Activated T-helper 9 cell treated with anti-CD3 and anti-CD28 coated beads, Interleukin-2, amount 50 U/mL, for 16 hours (primary cell): ENCODE results near the gene EHD1.

Source experiments
- DNase-seq: peaks from one replicate; pipeline ENCODE4 v3.0.0-alpha.2; 2020; ENCODE audit warnings: low read depth

The EHD1 gene

DNA sequence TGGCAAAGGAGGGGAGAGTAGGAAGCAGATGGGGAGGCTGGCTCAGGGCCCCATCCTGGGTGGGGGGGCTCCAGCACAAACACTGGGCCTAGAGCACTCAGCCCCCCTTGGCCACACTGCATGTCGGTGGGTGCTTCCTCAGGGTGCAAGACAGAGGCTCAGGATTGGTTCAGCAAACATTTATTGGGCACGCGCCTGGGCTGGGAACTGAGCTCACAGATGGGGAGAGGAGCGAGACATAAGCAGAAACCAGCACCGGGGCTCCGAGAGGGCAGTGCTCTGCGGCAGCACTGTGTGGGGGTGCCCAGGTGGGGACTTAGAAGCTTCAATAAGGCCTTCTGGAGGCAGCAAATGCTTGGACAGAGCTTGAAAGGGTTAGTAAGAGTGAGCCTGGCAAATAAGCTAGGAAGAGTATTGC, 12.1 kb upstream of the EHD1 start:
- DNase-seq = no peak

DNA sequence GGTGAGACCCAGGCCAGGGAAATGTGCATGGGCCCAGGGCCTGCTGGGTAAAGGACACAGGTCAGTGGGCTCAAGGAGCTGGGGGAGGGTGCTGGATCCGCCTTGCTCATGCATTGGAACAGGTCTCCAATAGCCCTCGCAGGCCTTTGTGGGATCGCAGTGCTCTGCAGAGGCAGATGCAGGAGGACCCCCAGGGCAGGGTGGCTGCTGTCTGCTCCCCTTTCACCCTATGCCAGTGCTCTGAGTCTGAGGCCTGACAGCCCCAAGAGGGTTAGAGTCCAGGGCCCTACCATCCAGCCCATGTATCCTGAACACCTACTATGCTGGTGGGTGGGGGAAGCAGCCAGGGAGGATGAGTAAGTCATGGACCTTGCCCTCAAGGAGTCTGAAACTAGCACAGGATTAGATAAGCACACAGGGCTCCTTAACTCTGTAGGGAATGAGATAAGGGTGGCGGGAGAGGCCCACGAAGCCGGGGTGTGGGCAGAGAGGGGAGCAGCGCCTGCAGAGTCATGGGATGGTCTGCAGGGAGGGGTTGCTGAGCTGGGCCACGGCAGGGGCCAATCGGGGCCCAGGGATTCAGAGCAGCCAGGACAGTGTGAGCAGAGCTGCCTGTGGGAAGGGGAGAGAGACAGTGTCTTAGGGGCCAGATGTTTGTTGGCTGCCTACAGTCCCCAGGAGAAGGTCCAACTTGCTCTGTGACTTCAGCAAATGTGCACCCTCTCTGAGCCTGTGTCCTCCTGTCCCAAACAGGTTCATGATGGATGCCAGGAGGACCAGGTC, 10.5 kb upstream of the EHD1 start:
- DNase-seq = no peak

DNA sequence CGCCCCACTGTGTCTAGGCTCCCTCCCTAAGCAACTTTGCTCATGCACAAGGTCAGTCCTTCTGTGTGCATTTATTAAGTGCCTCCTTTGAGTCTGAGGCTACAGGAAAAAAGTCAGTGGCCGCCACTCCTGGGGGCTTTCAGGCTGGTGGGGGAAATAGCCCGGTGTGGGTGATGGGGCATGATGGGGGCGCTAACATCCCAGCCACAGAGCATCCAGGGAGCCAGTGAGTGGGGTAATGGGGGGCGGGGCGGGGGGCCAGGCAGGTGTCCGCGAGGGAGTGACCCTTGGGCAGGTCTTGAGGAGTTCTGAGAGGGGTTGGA, 9.9 kb upstream of the EHD1 start:
- DNase-seq = no peak

DNA sequence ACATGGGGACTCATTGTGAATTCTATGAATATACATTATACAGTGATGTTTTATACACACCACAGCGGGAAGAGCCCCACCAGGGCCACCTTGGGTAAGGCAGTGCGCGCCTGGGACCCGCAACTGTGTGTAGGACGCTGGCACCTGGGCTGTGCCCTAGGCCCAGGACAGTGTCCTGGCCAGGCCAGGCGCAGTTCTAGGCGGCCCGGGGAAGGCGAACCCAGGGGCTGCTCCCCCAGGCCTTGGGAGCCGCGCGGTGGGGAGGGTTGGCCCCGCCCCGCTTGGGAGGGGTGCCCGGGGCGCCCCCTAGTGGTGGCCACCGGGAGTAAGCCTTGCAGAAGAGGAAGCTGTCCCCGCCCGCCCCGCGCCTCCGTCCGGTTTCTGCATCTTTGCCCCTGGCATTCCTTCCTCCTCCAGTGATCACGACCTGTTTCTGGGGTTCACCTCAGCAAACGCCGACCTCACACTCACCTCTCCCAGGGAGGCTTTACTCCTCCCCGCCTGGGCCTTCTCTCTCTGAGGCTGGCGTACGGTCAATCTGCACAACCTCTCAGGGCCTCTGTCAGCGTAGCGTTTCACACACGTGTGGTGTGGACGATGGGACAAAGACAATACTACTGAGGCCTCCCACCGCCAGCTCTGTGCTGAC, 9.5 kb upstream of the EHD1 start:
- DNase-seq = peak; percentile 81

DNA sequence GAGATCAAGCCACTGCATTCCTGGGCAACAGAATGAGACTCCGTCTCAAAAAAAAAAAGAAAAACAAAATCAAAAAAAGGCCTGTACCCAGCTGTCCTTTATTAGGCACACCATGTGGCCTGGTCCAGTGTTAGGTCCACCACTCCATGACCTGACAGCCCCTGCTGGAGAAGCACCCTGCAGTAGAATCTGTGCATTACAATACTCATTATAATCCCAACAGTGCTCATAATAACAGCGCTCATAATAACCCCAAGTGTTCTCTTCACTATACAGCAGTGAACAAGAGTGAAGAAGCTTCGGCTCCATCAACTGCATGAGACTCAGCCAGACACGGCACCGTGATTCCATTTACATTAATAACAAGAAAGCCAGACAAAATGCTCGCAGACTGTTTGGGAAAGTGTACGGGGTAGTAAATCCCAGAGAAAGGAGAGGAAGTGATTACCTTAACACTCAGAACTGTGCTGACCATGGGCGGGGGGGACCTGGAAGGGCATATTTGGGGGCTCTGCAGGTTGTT, 8.9 kb upstream of the EHD1 start:
- DNase-seq = no peak

DNA sequence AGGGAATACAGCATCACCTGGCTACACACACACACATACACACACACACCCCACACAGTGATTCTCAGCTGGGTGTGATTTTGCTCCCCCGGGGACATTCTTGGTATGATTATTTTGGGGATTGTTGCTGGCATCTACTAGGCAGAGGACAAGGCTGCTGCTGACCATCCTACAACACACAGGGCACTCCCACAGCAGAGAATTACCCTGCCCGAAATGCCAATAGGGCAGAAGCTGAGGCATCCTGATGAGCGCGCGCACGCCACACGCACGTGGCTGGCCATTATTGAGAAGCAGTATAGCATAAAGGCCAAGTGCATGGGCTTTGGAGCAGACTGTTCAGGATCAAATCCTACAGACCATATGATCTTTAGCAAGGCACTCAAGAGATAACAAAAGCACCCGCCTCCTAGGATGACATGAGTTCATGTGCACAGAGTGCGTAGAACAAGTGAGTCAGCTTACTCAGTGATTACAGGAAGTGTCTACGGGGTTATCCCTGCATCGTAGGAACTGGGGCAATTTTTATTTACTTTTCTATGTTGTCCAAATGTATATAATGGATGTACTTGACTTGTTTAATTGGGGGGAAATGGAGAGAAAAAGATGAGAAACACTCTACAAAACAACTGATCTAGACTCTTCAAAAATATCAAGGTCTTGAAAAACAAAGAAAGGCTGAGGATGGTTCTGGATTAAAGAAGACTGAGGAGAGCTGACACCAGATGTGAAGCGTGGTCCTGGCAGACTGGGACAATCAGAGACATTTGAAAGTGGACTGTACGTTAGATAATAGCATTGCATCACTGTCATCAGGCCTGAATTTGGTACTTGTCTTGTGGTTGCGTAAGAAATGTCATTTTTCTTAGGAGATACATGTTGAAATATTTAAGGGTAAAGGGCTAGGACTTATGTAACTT, 7.2 kb upstream of the EHD1 start:
- DNase-seq = no peak

DNA sequence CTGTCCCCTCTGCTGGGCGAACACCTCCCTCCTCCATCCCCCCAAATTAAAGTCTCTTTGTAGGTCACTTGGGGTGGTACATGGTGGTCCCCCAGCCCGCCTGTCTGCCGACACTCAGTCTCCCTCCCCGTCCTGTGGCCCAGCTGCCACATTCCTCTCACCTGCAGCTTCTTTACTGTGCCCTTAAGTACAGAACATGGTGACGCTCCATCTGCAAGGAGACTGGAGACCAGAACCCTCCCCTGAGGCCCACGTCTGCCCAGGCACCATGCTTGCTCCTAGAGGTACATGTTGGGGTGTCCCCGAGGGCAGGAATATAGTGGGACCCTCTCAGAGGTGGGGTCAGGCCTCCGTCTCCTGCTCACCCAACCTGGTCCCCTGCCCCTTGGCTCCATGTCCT, 5.6 kb upstream of the EHD1 start:
- no peak for DNase-seq

DNA sequence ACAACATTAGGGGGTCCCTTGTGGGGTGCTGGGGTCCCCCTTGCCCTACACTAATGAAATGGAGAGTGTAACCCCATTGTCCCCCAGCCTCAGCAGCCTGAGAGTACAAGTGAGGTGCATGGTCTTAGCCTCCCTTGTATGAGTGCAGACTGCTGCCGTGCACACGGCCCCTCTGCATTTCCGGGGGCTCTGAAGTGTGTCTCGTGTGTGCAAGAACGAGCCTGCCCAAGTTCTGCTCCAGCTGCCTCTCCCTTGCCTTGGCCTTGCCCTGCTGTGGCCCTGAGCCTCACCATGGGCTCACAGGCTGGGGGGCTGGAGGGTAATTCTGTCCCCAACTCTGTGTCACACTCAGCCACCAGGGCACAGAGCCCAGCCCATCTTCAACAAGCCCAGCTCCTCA, 5.2 kb upstream of the EHD1 start:
- no peak for DNase-seq

DNA sequence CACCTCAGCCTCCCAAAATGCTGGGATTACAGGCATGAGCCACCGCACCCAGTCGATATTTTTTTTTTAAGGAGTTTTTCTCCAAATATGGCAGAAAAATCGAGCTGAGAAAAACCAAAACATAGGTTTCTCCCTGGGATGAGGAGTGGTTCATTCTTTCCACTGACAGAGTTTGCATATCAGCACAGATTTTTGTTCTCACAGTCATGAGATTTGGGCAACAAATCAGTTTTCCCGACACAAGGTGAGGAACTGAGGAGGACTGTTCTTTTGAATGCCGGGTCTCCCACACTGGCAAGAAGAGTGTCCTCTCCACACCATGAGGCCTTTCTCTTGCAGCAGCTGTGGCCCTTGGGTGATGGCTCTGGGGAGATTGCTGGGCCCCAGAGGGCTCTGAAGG, 3.8 kb upstream of the EHD1 start:
- DNase-seq = no peak

DNA sequence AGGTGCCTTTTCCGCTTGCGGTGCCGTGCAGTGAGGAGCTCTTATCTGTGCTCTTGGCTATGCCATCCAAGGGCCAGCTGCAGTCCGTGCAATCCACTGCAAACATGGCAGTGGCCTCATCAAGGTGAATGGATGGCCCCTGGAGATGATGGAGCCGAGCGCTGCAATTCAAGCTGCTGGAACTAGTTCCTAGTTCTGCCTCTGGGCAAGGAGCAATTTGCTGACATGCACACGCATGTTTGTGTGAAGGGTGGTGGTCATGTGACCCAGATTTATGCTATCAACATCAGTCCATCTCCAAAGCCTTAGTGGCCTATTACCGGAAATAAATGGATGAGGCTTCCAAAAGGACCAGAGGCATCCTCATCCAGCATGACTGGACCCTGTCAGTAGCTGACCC, 3.1 kb upstream of the EHD1 start:
- DNase-seq = no peak

DNA sequence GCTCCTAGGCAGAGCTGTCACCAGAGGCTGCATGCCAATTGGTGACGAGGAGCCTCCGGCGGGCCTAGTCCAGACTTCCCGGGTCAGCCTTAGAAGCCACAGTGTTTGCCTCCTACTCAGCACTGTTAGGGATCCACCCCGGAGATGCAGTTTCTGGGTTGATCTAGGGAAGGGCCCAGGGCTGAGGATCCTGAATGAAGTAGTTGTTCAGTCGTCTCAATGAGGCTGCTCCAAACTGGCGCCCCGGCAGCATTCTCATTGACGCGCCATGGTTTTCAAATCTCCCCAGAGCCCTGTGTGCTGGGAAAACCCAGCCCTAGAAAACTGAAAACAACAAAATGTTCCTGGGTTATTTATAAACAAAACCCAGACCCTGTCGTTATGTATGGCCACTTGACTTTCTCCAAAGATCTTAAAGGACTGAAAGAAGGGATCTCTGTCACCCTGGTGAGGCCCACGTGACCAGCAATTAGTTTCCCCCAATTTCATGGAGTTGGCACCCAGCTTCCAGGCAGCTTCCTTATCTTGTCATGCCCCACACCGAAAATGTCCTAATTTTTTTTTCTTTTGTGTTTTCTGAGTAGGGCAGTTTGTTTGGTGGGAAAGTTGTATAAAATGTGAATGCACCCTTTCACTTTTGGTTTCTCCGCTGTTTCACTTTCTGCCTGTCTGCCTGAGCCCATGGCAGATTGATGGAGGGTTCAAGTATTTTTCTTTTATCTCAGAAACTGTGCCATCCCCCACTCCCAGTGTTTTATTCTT, 2.0 kb upstream of the EHD1 start:
- DNase-seq = no peak

DNA sequence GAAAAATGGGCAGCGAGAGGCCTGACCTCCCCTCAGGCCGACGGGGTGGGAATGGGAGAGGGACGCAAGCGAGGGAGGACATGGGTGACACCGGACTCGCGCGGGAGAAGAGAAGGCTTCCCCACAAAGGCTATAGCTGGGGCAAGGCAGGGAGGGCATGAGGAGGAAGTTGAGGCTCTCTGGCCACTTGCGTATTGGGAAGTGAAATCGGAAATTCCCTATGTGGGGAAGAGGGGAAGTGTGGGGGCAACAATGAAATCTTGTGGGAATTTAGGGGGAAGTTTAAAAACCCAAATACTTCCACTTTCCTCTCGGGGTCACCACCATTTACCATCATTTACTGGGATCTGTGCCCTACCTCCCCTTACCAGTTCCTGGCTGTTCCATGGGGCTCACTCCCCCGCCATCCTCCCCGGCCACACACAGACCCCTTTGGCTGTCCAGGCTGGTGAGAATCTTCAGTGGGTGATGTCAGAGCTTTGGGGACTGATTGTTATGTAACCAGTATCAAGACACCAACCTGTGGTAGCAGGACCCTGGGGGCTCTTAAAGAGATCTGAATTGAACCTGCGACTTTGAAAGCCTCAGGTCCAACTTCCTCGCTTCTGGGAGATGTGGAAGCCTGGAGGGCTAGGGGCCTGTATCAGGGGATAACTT, 951 bp upstream of the EHD1 start:
- no peak for DNase-seq

DNA sequence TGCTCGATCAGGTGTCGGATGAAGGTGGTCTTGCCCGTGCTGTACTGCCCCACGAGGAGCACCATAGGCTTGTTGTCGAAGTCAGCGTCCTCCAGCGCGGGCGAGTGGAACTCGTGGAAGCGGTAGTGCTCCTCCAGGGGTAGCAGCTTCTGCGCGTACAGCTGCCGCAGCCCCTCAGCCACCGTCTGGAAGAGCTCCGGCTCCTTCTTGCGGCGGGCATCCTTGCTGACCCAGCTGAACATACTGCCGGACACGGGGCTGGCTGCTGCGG, 263 bp downstream of the EHD1 start:
- no peak for DNase-seq

DNA sequence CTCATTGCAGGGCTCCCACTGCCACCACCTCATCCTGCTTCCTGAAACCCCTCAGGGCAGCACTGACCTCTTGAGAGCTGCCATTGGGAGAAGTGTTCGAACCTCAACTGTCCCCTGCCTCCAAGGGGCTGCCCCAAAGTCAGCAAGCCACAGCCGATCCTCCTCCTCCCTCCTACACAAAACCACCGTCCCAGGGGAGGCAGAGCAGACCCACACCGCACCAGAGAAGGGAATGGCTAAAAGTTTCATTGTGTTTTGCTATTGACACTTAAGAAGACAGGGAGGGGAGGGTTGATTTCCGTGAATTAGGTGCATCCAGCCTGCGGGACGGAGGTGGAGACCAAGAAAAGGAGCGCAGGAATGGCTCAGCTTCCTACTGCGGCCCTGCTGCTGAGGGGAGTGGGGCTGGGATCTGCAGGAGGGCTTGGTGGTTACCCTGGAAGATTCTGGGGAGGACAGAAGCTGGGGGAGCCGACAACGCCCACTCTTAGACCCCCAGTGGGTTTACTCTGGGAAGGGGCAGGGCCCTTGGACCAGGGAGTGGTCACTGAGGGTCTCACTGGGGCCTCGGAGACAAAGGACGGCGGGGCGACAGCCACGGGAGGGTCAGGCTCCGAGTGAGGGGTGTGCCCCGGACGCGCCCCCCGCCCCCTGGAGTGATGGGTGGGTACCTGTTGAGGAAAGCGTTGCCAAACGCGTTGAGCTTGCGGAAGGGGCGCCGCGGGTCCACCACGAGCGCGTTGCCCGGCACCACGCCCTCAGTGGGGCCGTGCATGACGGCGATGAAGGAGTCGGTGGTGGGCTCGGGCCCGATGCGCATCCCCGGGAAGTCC, 815 bp downstream of the EHD1 start:
- DNase-seq = no peak

DNA sequence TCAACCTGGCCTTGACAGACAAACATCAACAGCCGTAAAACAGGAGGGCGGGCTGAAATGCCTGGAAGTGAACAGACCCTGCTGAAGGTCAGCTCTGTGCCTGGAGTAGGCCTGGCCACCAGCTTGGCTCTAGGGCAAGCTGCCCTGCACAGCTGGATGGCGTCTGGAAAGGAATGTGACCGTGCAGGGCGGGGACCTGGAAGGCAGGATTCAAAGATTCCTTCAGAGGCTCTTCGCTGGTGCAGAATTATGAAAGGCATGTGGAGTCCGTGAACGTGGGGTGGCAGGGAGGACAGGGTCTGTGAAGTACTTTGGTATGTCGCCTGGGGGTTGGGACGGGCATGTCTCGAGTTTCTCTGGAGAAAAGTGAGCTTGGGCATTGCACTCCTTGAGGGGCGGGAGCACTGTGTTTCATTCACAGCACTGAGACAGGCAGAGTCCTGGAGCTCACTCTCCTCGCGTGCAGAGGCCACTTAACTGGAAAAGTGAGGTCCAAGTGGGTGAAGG, 1.5 kb downstream of the EHD1 start:
- no peak for DNase-seq

DNA sequence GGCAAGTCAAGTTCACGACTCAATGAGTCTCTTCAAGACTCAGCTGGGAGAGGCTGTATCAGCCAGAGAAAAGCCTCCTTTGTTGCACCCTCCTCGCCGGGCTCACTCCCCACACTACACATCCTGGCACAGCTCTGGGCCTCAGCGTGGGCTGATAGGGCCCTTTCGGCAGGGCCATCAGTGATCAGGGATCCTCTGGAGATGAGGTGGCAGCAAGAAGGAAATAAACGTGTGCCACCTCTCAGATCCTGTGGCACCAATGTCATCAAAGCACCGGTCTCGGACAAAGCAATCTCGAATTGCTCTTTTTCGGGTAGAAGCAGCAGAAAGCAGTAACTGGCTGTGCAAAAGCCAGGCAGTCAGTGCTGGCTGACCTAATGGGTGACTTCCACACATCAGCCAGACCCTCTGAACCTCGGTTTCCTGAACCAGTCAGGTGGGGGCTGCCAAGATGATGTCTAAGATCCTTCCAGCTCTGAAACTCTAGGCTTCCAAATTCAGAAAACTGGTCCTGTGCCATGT, 2.1 kb downstream of the EHD1 start:
- DNase-seq = no peak

DNA sequence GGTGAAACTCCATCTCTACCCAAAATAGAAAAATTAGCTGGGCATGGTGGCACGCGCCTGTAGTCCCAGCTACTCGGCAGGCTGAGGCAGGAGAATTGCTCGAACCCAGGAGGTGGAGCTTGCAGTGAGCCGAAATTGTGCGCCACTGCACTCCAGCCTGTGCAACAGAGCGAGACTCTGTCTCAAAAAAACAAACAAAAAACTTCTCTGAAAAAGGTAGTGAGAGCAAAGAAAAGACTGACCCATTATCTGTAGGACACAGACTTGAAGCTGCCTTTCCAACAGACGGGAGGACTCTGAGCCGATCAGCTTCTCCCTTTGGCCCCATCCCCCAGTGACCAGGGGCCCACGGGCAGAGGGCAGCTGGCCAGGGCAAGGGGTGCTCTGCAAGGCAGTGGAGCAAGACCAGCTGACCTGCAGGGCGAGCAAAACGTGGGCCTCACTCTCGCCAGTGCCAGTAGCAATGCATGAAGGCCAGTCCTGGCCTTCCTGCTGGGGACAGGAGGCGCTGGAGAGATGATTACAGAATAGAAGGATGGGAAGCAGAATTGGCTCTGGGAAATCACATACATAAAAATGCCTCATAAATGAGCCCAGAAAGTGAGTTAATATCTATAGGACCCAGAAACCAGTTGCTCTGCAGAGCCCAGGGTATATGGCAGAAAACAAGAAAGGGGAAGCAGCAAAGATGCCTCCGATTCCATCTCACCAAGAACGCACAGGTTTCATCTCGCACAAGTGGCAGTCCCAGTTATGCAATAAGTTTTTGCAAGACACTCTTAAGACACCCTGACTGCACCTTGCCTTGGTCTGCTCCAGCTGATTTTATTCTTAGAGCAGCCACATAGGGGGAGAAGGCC, 2.8 kb downstream of the EHD1 start:
- no peak for DNase-seq

DNA sequence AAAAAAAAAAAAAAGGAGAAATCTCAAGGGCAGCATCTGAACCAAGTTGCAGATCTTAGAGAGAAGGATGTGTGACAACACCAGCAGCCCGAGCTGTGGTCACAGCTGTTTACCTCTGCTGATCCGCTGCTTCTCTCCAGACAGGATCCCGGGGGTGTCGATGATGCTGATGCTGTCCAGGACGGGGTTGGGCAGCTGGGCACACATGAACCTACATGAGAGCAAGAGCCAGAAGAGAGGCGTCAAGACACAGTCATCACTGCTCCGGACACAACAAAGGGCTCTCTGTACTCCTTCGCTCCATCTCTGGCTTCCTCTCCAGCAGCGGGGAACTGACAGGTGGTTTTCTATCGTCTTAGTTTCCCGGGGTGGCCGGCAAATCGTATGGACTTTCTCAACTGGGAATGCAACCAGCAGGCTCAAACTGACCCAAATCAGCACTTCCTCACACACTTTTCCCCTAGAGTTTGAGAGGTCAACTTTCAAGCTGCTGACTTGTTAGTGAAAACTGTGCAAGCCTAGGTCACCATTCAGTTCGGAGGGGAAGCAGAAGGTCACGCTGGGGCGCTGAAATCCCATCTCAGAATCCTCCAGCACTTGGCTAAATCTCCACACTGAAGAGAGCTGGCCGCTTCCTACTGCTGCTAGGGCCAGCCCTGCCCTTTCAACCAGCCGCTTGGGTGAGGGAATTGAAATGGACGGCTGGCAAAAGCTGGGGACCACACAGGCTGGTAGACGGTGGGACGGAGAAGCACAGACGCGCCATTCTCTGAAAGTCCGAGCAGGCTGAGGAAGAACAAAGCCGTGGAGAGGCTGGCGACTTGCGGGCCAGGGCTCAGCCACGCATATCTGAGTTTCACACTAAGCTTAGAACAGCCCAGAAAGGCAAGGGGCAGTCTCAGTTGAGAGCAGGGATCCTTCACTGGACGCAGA, 3.8 kb downstream of the EHD1 start:
- DNase-seq = no peak
